SJCRH30 (cell line): ENCODE results near the gene SLC25A39. TPM values are rescaled to one million over a fixed set of nuclear protein-coding genes. Genes with fewer than 3 reads are reported as not detected.
"Not testable (repeated sequence)": the region's sequence is repeated elsewhere in the genome, so short reads cannot be mapped to it uniquely, and the experiment has no call there.

Experiments used
- DNase-seq, 2 experiments: peaks; one replicate each; pipeline ENCODE4 v3.0.0-alpha.2; 2015 to 2020
- H3K27ac ChIP-seq: fragments of 250-450 bp; sonication (Bioruptor Pico); 2 replicates; pipeline ENCODE4 v1.5.1; 2020; ENCODE audit warnings: mild to moderate bottlenecking, moderate library complexity
- H3K27me3 ChIP-seq: fragments of 250-450 bp; sonication (Bioruptor Pico); 2 replicates; pipeline ENCODE4 v1.5.1; 2020; ENCODE audit warnings: mild to moderate bottlenecking, moderate library complexity
- H3K36me3 ChIP-seq: fragments of 250-450 bp; sonication (Bioruptor Pico); 2 replicates; pipeline ENCODE4 v1.5.1; 2020; ENCODE audit warnings: mild to moderate bottlenecking, moderate library complexity
- H3K4me1 ChIP-seq: fragments of 250-450 bp; sonication (Bioruptor Pico); 2 replicates; pipeline ENCODE4 v1.5.1; 2020; ENCODE audit warnings: mild to moderate bottlenecking, moderate library complexity
- H3K4me3 ChIP-seq: fragments of 250-450 bp; sonication (Bioruptor Pico); 2 replicates; pipeline ENCODE4 v1.5.1; 2020; ENCODE audit warnings: mild to moderate bottlenecking, moderate library complexity
- H3K9me3 ChIP-seq: fragments of 250-450 bp; sonication (Bioruptor Pico); replicated peaks from 2 replicates; pipeline ENCODE4 v1.5.1; 2020; ENCODE audit warnings: mild to moderate bottlenecking, moderate library complexity
- total RNA-seq: library from RNA; depleted of rRNA; stranded (reverse); fragments of >200 nt; shearing (Covaris generic); gene quantifications from 2 replicates; pipeline ENCODE4 v1.2.3, GENCODE V29; 2014; rRNA removed

The SLC25A39 gene
- total RNA-seq: 86.9 and 87.2 TPM in 2 replicates

- DNase-seq: peak; percentile 91 to 93
Observed at GRCh38 chr17:44324571-44325275, at the start of gene SLC25A39. SLC25A39 (minus strand) TSS chr17:44324823; CDS start chr17:44323562, 1,261 bp downstream.

GRCh38 chr17:44372036-44372435, 47.4 kb upstream of the SLC25A39 start:
- Histone ChIP-seq H3K4me1 (peaks cover 2% of the 10 kb centered on the region; the same call in 1 of the 2 replicates), H3K9me3 (no peaks in the 10 kb centered on the region)

More at GRCh38 chr17:44324571-44325275, at the start of gene SLC25A39:
- H3K4me3 ChIP-seq: peak within 1 kb of the TSS; percentile 89
- peaks cover 16% of the 10 kb centered on the region; the same call in 1 of the 2 replicates for H3K36me3 ChIP-seq
- H3K9me3 ChIP-seq: no peaks in the 10 kb centered on the region
- no peak within 1 kb of the TSS; the same call in 1 of the 2 replicates for H3K27ac ChIP-seq
- H3K27me3 ChIP-seq: no peaks in the 10 kb centered on the region
- H3K4me1 ChIP-seq: no peaks in the 10 kb centered on the region

GRCh38 chr17:44369414-44370023, 44.9 kb upstream of the SLC25A39 start:
- not testable (repeated sequence) for H3K27me3 ChIP-seq, H3K4me1 ChIP-seq, H3K9me3 ChIP-seq, H3K36me3 ChIP-seq, H3K27ac ChIP-seq, DNase-seq, H3K4me3 ChIP-seq

More at GRCh38 chr17:44372036-44372435, 47.4 kb upstream of the SLC25A39 start:
- Histone ChIP-seq H3K27me3 (no peaks in the 10 kb centered on the region), H3K36me3 (no peaks in the 10 kb centered on the region), H3K4me3 (no peak overlapping the region), H3K27ac (no peak overlapping the region)
- no peak for DNase-seq

GRCh38 chr17:44368391-44369243, 44.0 kb upstream of the SLC25A39 start:
- not testable (repeated sequence) for H3K9me3 ChIP-seq, H3K27me3 ChIP-seq, H3K4me1 ChIP-seq, DNase-seq, H3K36me3 ChIP-seq, H3K4me3 ChIP-seq, H3K27ac ChIP-seq

- Histone ChIP-seq H3K27ac (no peak overlapping the region), H3K27me3 (no peaks in the 10 kb centered on the region), H3K4me3 (no peak overlapping the region), H3K4me1 (peaks cover 4% of the 10 kb centered on the region), H3K36me3 (no peaks in the 10 kb centered on the region), H3K9me3 (no peaks in the 10 kb centered on the region)
- DNase-seq: no peak
Observed at GRCh38 chr17:44367231-44367979, 42.8 kb upstream of the SLC25A39 start.

- peaks cover 22% of the 10 kb centered on the region for H3K4me1 ChIP-seq
- not testable (repeated sequence) for H3K4me3 ChIP-seq, H3K9me3 ChIP-seq, H3K36me3 ChIP-seq, DNase-seq, H3K27me3 ChIP-seq, H3K27ac ChIP-seq
Observed at GRCh38 chr17:44365051-44365450, 40.4 kb upstream of the SLC25A39 start.

GRCh38 chr17:44363613-44364159, 39.1 kb upstream of the SLC25A39 start, which contains the start of gene FAM171A2:
FAM171A2 (minus strand) TSS chr17:44363853; CDS start chr17:44363714, 139 bp downstream.
- H3K27ac ChIP-seq: peak within 1 kb of the TSS; percentile 34; the same call in 1 of the 2 replicates
- peak; percentile 71 to 80 for DNase-seq
- H3K4me3 ChIP-seq: peak within 1 kb of the TSS; percentile 80
- H3K27me3 ChIP-seq: no peaks in the 10 kb centered on the region
- peaks cover 22% of the 10 kb centered on the region for H3K4me1 ChIP-seq
- H3K36me3 ChIP-seq: no peaks in the 10 kb centered on the region
- H3K9me3 ChIP-seq: no peaks in the 10 kb centered on the region

GRCh38 chr17:44362949-44363612, 38.5 kb upstream of the SLC25A39 start:
- peaks cover 22% of the 10 kb centered on the region for H3K4me1 ChIP-seq
- no peaks in the 10 kb centered on the region for H3K9me3 ChIP-seq
- peak overlapping the region; percentile 80 for H3K4me3 ChIP-seq
- peak overlapping the region; percentile 34; the same call in 1 of the 2 replicates for H3K27ac ChIP-seq
- peak; percentile 36 to 49 for DNase-seq
- no peaks in the 10 kb centered on the region for H3K36me3 ChIP-seq
- no peaks in the 10 kb centered on the region for H3K27me3 ChIP-seq

- H3K36me3 ChIP-seq: no peaks in the 10 kb centered on the region
- peak; percentile 31 to 47 for DNase-seq
- H3K27me3 ChIP-seq: no peaks in the 10 kb centered on the region
- no peaks in the 10 kb centered on the region for H3K9me3 ChIP-seq
- peak overlapping the region; percentile 34; the same call in 1 of the 2 replicates for H3K27ac ChIP-seq
- peaks cover 22% of the 10 kb centered on the region for H3K4me1 ChIP-seq
- H3K4me3 ChIP-seq: peak overlapping the region; percentile 80
Observed at GRCh38 chr17:44362459-44362948, 37.9 kb upstream of the SLC25A39 start.

GRCh38 chr17:44361292-44362260, 37.0 kb upstream of the SLC25A39 start:
- Histone ChIP-seq H3K36me3 (no peaks in the 10 kb centered on the region), H3K27ac (no peak overlapping the region), H3K4me1 (peaks cover 22% of the 10 kb centered on the region), H3K9me3 (no peaks in the 10 kb centered on the region), H3K4me3 (no peak overlapping the region; the same call in 1 of the 2 replicates), H3K27me3 (no peaks in the 10 kb centered on the region)
- DNase-seq: peak; percentile 60 to 76

GRCh38 chr17:44360826-44361225, 36.2 kb upstream of the SLC25A39 start:
- Histone ChIP-seq H3K9me3 (no peaks in the 10 kb centered on the region), H3K4me3 (no peak overlapping the region), H3K4me1 (peaks cover 22% of the 10 kb centered on the region), H3K36me3 (no peaks in the 10 kb centered on the region), H3K27me3 (no peaks in the 10 kb centered on the region), H3K27ac (no peak overlapping the region)
- peak; percentile 63 to 65 for DNase-seq

- Histone ChIP-seq H3K4me1 (peaks cover 22% of the 10 kb centered on the region), H3K27me3 (no peaks in the 10 kb centered on the region), H3K36me3 (no peaks in the 10 kb centered on the region), H3K27ac (no peak overlapping the region), H3K4me3 (no peak overlapping the region), H3K9me3 (no peaks in the 10 kb centered on the region)
- no peak for DNase-seq
Observed at GRCh38 chr17:44360144-44360533, 35.5 kb upstream of the SLC25A39 start.
